Neural progenitor cell (in vitro differentiated cells): Measurements from ENCODE around the gene STARD3NL. TPM values are rescaled to one million over a fixed set of nuclear protein-coding genes. Genes with fewer than 3 reads are reported as not detected.

Experiments used
- DNase-seq: peaks from one replicate; pipeline ENCODE4 v3.0.0-alpha.2; 2016; ENCODE audit warnings: low spot score
- H2AFZ ChIP-seq: fragments of 200-600 bp; sonication (generic); replicated peaks from 2 replicates; pipeline ENCODE4 v1.6.1; 2016; ENCODE audit warnings: antibody characterized with exemption
- H3F3A ChIP-seq: fragments of 200-600 bp; sonication (generic); 2 replicates; pipeline ENCODE4 v1.6.1; 2016; ENCODE audit warnings: antibody characterized with exemption, low read depth
- H3K27ac ChIP-seq: fragments of 200-600 bp; sonication (generic); 2 replicates; pipeline ENCODE4 v1.5.1; 2016; ENCODE audit warnings: mild to moderate bottlenecking
- H3K27me3 ChIP-seq: fragments of 200-600 bp; sonication (generic); 2 replicates; pipeline ENCODE4 v1.6.1; 2016; ENCODE audit warnings: mild to moderate bottlenecking, moderate library complexity
- H3K36me3 ChIP-seq: fragments of 200-600 bp; sonication (generic); 2 replicates; pipeline ENCODE4 v1.5.1; 2016
- H3K4me1 ChIP-seq: fragments of 200-600 bp; sonication (generic); 2 replicates; pipeline ENCODE4 v1.6.1; 2016; ENCODE audit warnings: mixed run types
- H3K4me2 ChIP-seq: fragments of 200-600 bp; sonication (generic); 2 replicates; pipeline ENCODE4 v1.6.1; 2016
- H3K4me3 ChIP-seq: fragments of 200-600 bp; sonication (generic); 2 replicates; pipeline ENCODE4 v1.5.1; 2016
- H3K79me2 ChIP-seq: fragments of 200-600 bp; sonication (generic); 2 replicates; pipeline ENCODE4 v1.6.1; 2016; ENCODE audit warnings: low read depth
- H3K9ac ChIP-seq: fragments of 200-600 bp; sonication (generic); 2 replicates; pipeline ENCODE4 v1.6.1; 2016
- H3K9me3 ChIP-seq: fragments of 200-600 bp; sonication (generic); 2 replicates; pipeline ENCODE4 v1.5.1; 2016; ENCODE audit warnings: low read depth
- H4K20me1 ChIP-seq: fragments of 200-600 bp; sonication (generic); 2 replicates; pipeline ENCODE4 v1.6.1; 2016; ENCODE audit warnings: low read depth
- H3K27ac Mint-ChIP-seq: 3 replicates; pipeline ENCODE4 v1.8.0; 2021; ENCODE audit warnings: mixed read lengths
- H3K27me3 Mint-ChIP-seq: 2 replicates; pipeline ENCODE4 v1.8.0; 2022; ENCODE audit warnings: low read depth, mild to moderate bottlenecking, inconsistent platforms, moderate library complexity, mixed read lengths; ENCODE audit not compliant: insufficient read depth
- H3K36me3 Mint-ChIP-seq: 3 replicates; pipeline ENCODE4 v1.8.0; 2021; ENCODE audit warnings: mixed read lengths
- H3K4me1 Mint-ChIP-seq: 3 replicates; pipeline ENCODE4 v1.8.0; 2021; ENCODE audit warnings: mixed read lengths
- H3K4me3 Mint-ChIP-seq: 3 replicates; pipeline ENCODE4 v1.8.0; 2021; ENCODE audit warnings: mild to moderate bottlenecking, moderate library complexity, mixed read lengths
- H3K9me3 Mint-ChIP-seq: 3 replicates; pipeline ENCODE4 v1.8.0; 2020; ENCODE audit warnings: mixed read lengths
- CTCF ChIP-seq: fragments of 200-600 bp; sonication (generic); IDR thresholded peaks from 2 replicates; pipeline ENCODE4 v1.5.1; 2017; ENCODE audit warnings: antibody characterized with exemption, mild to moderate bottlenecking
- EZH2 ChIP-seq: fragments of 200-600 bp; sonication (generic); IDR thresholded peaks from 2 replicates; pipeline ENCODE4 v1.6.1; 2017; ENCODE audit warnings: antibody characterized with exemption, mild to moderate bottlenecking, moderate library complexity
- EZH2phosphoT487 ChIP-seq: fragments of 200-600 bp; sonication (generic); IDR thresholded peaks from 2 replicates; pipeline ENCODE4 v1.6.1; 2017; ENCODE audit warnings: antibody characterized with exemption
- total RNA-seq: library from RNA; depleted of rRNA; stranded (reverse); fragments of >200 nt; gene quantifications from 2 replicates; pipeline ENCODE4 v1.2.3, GENCODE V29; 2015; ENCODE audit warnings: low replicate concordance

STARD3NL gene
- total RNA-seq, 1 donor from 2014 or later: 121 TPM

- no peak overlapping the region for H3K4me3 Mint-ChIP-seq
- H3K4me3 ChIP-seq: no peak overlapping the region
- no peak overlapping the region for H3K9ac ChIP-seq
- H3F3A ChIP-seq: peaks cover 5% of the 10 kb centered on the region
- H3K4me1 ChIP-seq: no peaks in the 10 kb centered on the region
- peaks cover 4% of the 10 kb centered on the region for H3K79me2 ChIP-seq
- H3K27me3 Mint-ChIP-seq: peaks cover 2% of the 10 kb centered on the region
- H2AFZ ChIP-seq: no peak overlapping the region
- peaks cover 9% of the 10 kb centered on the region for H4K20me1 ChIP-seq
- peaks cover 7% of the 10 kb centered on the region for H3K36me3 ChIP-seq
- H3K9me3 ChIP-seq: no peaks in the 10 kb centered on the region
- no peak for DNase-seq
- H3K27me3 ChIP-seq: no peaks in the 10 kb centered on the region
- H3K36me3 Mint-ChIP-seq: peaks cover 18% of the 10 kb centered on the region
- H3K27ac ChIP-seq: no peak overlapping the region
- TF ChIP-seq EZH2phosphoT487: no peak
- TF ChIP-seq EZH2: no peak
- no peak for TF ChIP-seq CTCF
- H3K27ac Mint-ChIP-seq: no peak overlapping the region
- peaks cover 8% of the 10 kb centered on the region for H3K4me1 Mint-ChIP-seq
- no peak overlapping the region for H3K4me2 ChIP-seq
- no peaks in the 10 kb centered on the region for H3K9me3 Mint-ChIP-seq
These were observed 37.1 kb downstream of the STARD3NL start for GRCh38 chr7:38215115-38215514.

- Histone ChIP-seq H3K4me2 (no peak overlapping the region), H2AFZ (no peak overlapping the region), H3K79me2 (peaks cover 4% of the 10 kb centered on the region), H3K27ac (no peak overlapping the region), H3K27me3 (no peaks in the 10 kb centered on the region), H3K36me3 (peaks cover 10% of the 10 kb centered on the region), H3K4me3 (no peak overlapping the region), H4K20me1 (peaks cover 9% of the 10 kb centered on the region), H3K4me1 (no peaks in the 10 kb centered on the region), H3K9me3 (no peaks in the 10 kb centered on the region), H3K9ac (no peak overlapping the region), H3F3A (peaks cover 5% of the 10 kb centered on the region)
- Mint-ChIP-seq H3K4me1 (peaks cover 8% of the 10 kb centered on the region), H3K9me3 (no peaks in the 10 kb centered on the region), H3K27me3 (peaks cover 2% of the 10 kb centered on the region), H3K36me3 (peaks cover 21% of the 10 kb centered on the region), H3K27ac (no peak overlapping the region), H3K4me3 (no peak overlapping the region)
- no peak for TF ChIP-seq EZH2
- peak; percentile 98 for TF ChIP-seq CTCF
- peak; percentile 83 for DNase-seq
These were observed 38.0 kb downstream of the STARD3NL start for GRCh38 chr7:38215735-38216670.

- peaks cover 2% of the 10 kb centered on the region for H3K4me1 Mint-ChIP-seq
- no peak overlapping the region for H3K4me2 ChIP-seq
- H3K4me3 ChIP-seq: no peak overlapping the region
- DNase-seq: no peak
- H3K4me1 ChIP-seq: no peaks in the 10 kb centered on the region
- no peaks in the 10 kb centered on the region for H3K9me3 ChIP-seq
- H3K27ac Mint-ChIP-seq: no peak overlapping the region
- peaks cover 4% of the 10 kb centered on the region for H3K79me2 ChIP-seq
- H3K36me3 Mint-ChIP-seq: peaks cover 18% of the 10 kb centered on the region
- H3K9ac ChIP-seq: no peak overlapping the region
- no peak overlapping the region for H3K27ac ChIP-seq
- H3K4me3 Mint-ChIP-seq: no peak overlapping the region
- peaks cover 10% of the 10 kb centered on the region for H3K36me3 ChIP-seq
- H3K27me3 Mint-ChIP-seq: peaks cover 2% of the 10 kb centered on the region
- H3K9me3 Mint-ChIP-seq: no peaks in the 10 kb centered on the region
- no peak overlapping the region for H2AFZ ChIP-seq
- no peaks in the 10 kb centered on the region for H3K27me3 ChIP-seq
- peaks cover 5% of the 10 kb centered on the region for H3F3A ChIP-seq
- peaks cover 6% of the 10 kb centered on the region for H4K20me1 ChIP-seq
- TF ChIP-seq EZH2phosphoT487 (no peak), EZH2 (no peak), CTCF (no peak)
These were observed 39.6 kb downstream of the STARD3NL start for GRCh38 chr7:38217672-38218071.
